Central memory CD8-positive, alpha-beta T cell (primary cell): Measurements from ENCODE around the gene EHBP1L1.

Source experiments
- ATAC-seq: fragments of 150-1000 bp; cut with Tn5 transposase; replicated peaks from 2 replicates; pipeline ENCODE4 v1.10.0; 2022; ENCODE audit warnings: mild to moderate bottlenecking, moderate FRiP score, moderate number of reproducible peaks; ENCODE audit not compliant: poor library complexity, severe bottlenecking; ENCODE audit errors: extremely low read depth
- DNase-seq, 2 donors: peaks; one replicate each; pipeline ENCODE4 v3.0.0; 2021; ENCODE audit warnings: low spot score in 2 of 2
- H3K27ac Mint-ChIP-seq: one replicate; pipeline ENCODE4 v1.8.0; 2022; ENCODE audit warnings: low read depth, mild to moderate bottlenecking, moderate library complexity, mixed read lengths
- H3K27me3 Mint-ChIP-seq: one replicate; pipeline ENCODE4 v1.8.0; 2022; ENCODE audit warnings: mixed read lengths
- H3K36me3 Mint-ChIP-seq: one replicate; pipeline ENCODE4 v1.8.0; 2022; ENCODE audit warnings: mild to moderate bottlenecking, moderate library complexity, mixed read lengths; ENCODE audit not compliant: insufficient read depth
- H3K4me1 Mint-ChIP-seq: one replicate; pipeline ENCODE4 v1.8.0; 2022; ENCODE audit warnings: mixed read lengths
- H3K4me3 Mint-ChIP-seq: one replicate; pipeline ENCODE4 v1.8.0; 2022; ENCODE audit warnings: mild to moderate bottlenecking, moderate library complexity, mixed read lengths
- H3K9me3 Mint-ChIP-seq: one replicate; pipeline ENCODE4 v1.8.0; 2022; ENCODE audit warnings: mixed read lengths

Gene EHBP1L1

GRCh38 chr11:65580031-65580692, 4.3 kb downstream of the EHBP1L1 start:
- peak overlapping the region; percentile 88 for H3K27ac Mint-ChIP-seq
- no peak for ATAC-seq
- DNase-seq, result no peak
- H3K36me3 Mint-ChIP-seq, result peaks cover 30% of the 10 kb centered on the region
- H3K4me1 Mint-ChIP-seq, result peaks cover 55% of the 10 kb centered on the region
- no peak overlapping the region for H3K4me3 Mint-ChIP-seq
- no peaks in the 10 kb centered on the region for H3K9me3 Mint-ChIP-seq
- no peaks in the 10 kb centered on the region for H3K27me3 Mint-ChIP-seq

DNA sequence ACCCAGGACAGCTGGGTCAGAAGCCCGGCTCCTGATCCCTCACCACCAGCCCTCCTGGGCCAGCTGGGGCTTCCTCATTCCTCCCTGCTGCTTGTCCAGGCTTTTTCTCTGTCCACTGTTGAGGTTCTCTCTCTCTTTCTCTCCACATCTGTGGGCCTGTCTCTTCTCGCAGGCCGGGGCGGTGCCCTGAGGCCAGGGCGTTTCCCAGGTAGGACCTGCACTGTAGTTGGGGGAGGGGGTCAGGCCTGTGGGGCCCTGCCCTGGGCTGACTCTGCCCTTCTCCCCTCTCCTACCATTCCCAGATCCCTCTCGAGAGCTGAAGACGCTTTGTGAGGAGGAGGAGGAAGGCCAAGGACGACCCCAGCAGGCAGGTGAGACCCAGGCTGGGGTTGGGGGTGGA, 4.9 kb downstream of the EHBP1L1 start:
- DNase-seq (no peak), ATAC-seq (no peak)
- H3K4me3 Mint-ChIP-seq, result no peak overlapping the region
- H3K9me3 Mint-ChIP-seq, result no peaks in the 10 kb centered on the region
- H3K27ac Mint-ChIP-seq, result peak overlapping the region; percentile 88
- peaks cover 26% of the 10 kb centered on the region for H3K36me3 Mint-ChIP-seq
- peaks cover 50% of the 10 kb centered on the region for H3K4me1 Mint-ChIP-seq
- no peaks in the 10 kb centered on the region for H3K27me3 Mint-ChIP-seq

DNA sequence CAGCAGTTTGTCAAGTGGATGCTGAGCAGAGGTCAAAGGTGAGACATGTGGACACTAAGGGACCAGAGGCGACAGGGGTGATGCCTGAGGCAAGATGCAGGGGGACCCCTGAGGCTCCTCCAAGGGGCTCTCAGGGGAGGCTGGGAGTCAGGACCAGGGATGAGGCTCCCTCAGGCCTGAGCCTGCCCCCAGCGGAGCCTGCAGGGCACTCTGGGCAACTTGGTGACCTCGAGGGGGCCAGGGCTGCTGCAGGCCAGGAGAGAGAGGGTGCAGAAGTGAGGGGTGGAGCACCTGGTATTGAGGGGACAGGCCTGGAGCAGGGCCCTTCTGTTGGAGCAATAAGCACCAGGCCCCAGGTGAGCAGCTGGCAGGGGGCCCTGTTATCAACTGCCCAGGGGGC, 6.1 kb downstream of the EHBP1L1 start:
- no peak for ATAC-seq
- Mint-ChIP-seq H3K27me3 (no peaks in the 10 kb centered on the region), H3K36me3 (peaks cover 24% of the 10 kb centered on the region), H3K4me3 (no peak overlapping the region), H3K4me1 (peaks cover 54% of the 10 kb centered on the region), H3K27ac (peak overlapping the region; percentile 82), H3K9me3 (no peaks in the 10 kb centered on the region)
- no peak for DNase-seq

DNA sequence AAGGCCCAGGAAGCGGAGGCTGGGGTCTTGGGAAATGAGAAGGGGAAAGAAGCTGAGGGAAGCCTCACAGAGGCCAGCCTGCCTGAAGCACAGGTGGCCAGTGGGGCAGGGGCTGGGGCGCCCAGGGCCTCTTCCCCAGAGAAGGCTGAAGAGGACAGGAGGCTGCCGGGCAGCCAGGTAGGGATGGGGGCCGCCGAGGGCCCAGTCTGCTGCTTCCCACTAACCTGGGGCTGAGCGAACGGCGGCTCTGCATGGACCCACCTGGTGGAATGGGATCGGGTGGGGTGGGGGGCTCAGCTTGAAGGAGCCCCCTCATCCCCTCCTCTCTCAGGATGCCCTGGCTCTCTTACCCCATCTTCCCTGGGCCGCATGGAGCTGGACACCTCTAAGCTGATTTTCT, 7.7 kb downstream of the EHBP1L1 start:
- H3K4me3 Mint-ChIP-seq, result no peak overlapping the region
- DNase-seq, result no peak
- no peaks in the 10 kb centered on the region for H3K9me3 Mint-ChIP-seq
- H3K27ac Mint-ChIP-seq, result peak overlapping the region; percentile 82
- H3K36me3 Mint-ChIP-seq, result peaks cover 26% of the 10 kb centered on the region
- H3K4me1 Mint-ChIP-seq, result peaks cover 56% of the 10 kb centered on the region
- no peaks in the 10 kb centered on the region for H3K27me3 Mint-ChIP-seq
- no peak for ATAC-seq

- Mint-ChIP-seq H3K27me3 (no peaks in the 10 kb centered on the region), H3K36me3 (peaks cover 26% of the 10 kb centered on the region), H3K27ac (no peak overlapping the region), H3K9me3 (no peaks in the 10 kb centered on the region), H3K4me1 (peaks cover 58% of the 10 kb centered on the region), H3K4me3 (no peak overlapping the region)
- no peak for ATAC-seq
- DNase-seq, result no peak
These were observed 8.3 kb downstream of the EHBP1L1 start for GRCh38 chr11:65584106-65584505.

- DNase-seq (no peak), ATAC-seq (no peak)
- Mint-ChIP-seq H3K4me1 (peaks cover 56% of the 10 kb centered on the region), H3K4me3 (no peak overlapping the region), H3K9me3 (no peaks in the 10 kb centered on the region), H3K27me3 (no peaks in the 10 kb centered on the region), H3K36me3 (peaks cover 22% of the 10 kb centered on the region), H3K27ac (no peak overlapping the region)
These were observed 8.9 kb downstream of the EHBP1L1 start for GRCh38 chr11:65584723-65585171.

GRCh38 chr11:65585396-65586246, 9.8 kb downstream of the EHBP1L1 start:
- DNase-seq (no peak), ATAC-seq (no peak)
- Mint-ChIP-seq H3K4me3 (peak overlapping the region; percentile 11), H3K27ac (no peak overlapping the region), H3K36me3 (peaks cover 24% of the 10 kb centered on the region), H3K27me3 (no peaks in the 10 kb centered on the region), H3K4me1 (peaks cover 54% of the 10 kb centered on the region), H3K9me3 (no peaks in the 10 kb centered on the region)

DNA sequence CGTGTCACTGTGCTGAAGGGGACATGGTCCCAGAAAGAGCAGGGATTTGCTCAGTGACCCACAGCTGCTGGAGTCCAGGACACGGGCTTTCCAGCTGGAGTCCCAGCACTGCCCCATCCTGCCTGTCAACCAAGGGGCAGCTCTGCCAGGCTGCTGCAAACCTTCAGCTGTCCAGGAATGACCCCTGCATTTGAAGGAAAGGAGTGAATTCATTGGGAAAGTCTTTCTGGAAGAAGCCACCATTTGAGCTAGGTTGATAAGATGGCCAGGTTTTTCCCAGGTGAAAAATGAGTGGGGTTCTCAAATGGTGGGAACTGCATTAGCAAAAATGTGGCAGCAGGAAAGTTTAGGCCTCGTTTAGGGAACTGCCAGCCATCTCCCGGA, 10.4 kb downstream of the EHBP1L1 start:
- no peak for ATAC-seq
- Mint-ChIP-seq H3K9me3 (no peaks in the 10 kb centered on the region), H3K4me3 (peak overlapping the region; percentile 11), H3K36me3 (peaks cover 20% of the 10 kb centered on the region), H3K27ac (no peak overlapping the region), H3K27me3 (no peaks in the 10 kb centered on the region), H3K4me1 (peaks cover 54% of the 10 kb centered on the region)
- no peak for DNase-seq

DNA sequence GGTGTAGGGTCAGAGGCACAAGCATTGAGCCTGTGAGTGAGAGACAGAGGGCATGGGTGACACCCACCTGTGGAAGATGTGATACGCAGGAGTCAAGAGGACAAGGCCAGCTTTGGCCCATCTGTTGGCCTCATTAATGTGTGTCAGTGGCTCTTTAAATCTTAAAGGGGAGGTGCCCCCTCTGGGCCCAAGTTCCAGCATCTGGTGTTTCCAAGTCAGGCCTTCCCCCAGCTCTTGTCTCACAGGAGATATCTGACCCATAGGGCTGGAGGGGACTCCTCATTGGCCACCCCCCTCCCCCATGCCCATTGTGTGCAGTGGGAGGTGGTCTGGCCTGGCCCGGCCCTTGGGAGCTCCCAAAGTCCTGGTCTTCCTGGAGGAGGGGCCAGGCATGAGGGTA, 10.8 kb downstream of the EHBP1L1 start:
- Mint-ChIP-seq H3K27me3 (no peaks in the 10 kb centered on the region), H3K4me1 (peaks cover 51% of the 10 kb centered on the region), H3K36me3 (peaks cover 21% of the 10 kb centered on the region), H3K4me3 (peak overlapping the region; percentile 11), H3K9me3 (no peaks in the 10 kb centered on the region), H3K27ac (no peak overlapping the region)
- no peak for ATAC-seq
- no peak for DNase-seq

DNA sequence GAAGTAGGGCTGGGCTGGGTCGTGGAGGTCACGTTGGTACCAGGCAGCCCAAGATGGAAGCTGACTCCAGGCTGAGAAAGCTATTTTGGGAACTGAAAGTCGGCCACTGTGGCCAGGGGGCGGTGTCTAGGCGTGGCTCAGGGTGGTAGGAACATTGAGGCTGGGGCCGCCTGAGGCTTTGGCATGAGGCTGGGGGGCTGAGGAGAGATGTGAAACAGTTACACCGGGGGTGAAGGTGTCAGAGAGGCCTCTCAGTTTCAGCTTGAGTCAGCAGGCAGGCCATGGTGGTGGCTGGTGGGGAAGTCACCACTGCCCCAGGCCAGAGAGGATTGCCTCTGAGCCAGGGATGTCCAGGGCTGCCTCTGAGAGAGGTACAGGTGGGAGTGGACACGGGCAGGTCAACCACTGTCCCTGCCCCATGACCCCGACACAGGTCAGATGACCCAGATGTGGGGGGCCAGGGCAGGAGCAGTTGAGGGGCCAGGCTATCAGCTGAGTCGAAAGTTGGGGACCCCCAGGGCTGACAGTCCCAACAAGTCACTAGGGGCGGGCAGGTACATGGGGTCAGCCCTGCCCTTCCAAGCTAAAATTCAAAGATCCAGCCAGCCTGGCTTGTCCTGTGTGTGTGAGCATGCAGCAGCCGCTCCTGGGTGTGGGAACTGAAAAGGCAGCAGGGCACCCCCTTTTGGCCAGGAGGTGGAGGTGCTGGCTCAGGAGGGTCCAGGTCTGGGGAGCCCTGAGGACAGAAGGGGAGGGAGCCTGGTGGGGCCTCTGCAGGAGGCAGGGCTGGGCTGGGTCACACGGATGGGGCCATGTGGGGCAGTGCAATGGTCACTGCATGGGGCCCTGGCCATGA, 12.6 kb downstream of the EHBP1L1 start:
- Mint-ChIP-seq H3K36me3 (peaks cover 20% of the 10 kb centered on the region), H3K9me3 (no peaks in the 10 kb centered on the region), H3K27me3 (no peaks in the 10 kb centered on the region), H3K27ac (peak overlapping the region; percentile 87), H3K4me1 (peaks cover 34% of the 10 kb centered on the region), H3K4me3 (peak overlapping the region; percentile 60)
- DNase-seq (peak; percentile 62 to 71), ATAC-seq (peak; percentile 90)

DNA sequence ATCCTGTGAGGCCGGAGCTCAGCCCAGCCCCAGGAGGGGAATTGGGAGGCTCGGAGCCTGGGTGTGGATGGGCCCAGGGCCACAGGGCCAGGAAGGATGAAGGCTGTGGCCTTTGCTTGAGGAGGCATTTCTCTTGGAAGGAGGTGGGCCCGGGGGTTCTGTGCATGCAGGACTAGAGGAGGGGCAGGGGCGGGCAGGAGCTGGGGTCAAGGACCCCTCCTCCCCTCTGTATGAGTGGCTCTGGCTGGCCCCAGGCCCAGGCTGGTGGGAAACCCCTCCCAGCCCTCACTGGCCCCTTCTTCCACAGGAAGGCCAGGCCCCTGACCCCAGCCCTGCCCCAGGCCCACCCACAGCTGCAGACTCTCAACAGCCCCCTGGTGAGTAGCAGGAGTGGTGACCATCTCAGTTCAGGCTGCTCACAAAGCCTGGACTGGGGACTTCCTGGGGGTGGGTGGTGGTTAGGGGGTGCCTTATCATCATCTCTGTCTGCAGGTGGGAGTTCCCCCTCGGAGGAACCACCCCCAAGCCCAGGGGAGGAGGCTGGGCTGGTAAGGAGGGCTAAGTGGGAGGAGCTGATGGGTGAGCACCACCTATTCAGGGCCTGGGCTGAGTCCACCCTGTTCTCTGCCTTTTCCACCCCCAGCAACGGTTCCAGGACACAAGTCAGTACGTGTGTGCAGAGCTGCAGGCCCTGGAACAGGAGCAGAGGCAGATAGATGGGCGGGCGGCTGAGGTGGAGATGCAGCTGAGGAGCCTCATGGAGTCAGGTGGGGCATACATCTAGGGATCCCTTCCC, 13.8 kb downstream of the EHBP1L1 start:
- Mint-ChIP-seq H3K9me3 (no peaks in the 10 kb centered on the region), H3K36me3 (peaks cover 18% of the 10 kb centered on the region), H3K4me1 (peaks cover 28% of the 10 kb centered on the region), H3K4me3 (no peak overlapping the region), H3K27me3 (no peaks in the 10 kb centered on the region), H3K27ac (peak overlapping the region; percentile 87)
- peak; percentile 21 for ATAC-seq
- DNase-seq, result no peak

- peak overlapping the region; percentile 72 for H3K27ac Mint-ChIP-seq
These were observed 14.4 kb downstream of the EHBP1L1 start for GRCh38 chr11:65590240-65590738.

More at GRCh38 chr11:65590240-65590738, 14.4 kb downstream of the EHBP1L1 start:
- DNase-seq, result no peak
- peaks cover 21% of the 10 kb centered on the region for H3K36me3 Mint-ChIP-seq
- peaks cover 33% of the 10 kb centered on the region for H3K4me1 Mint-ChIP-seq
- no peak overlapping the region for H3K4me3 Mint-ChIP-seq
- no peak for ATAC-seq
- H3K9me3 Mint-ChIP-seq, result no peaks in the 10 kb centered on the region
- H3K27me3 Mint-ChIP-seq, result no peaks in the 10 kb centered on the region
